ENCODE results near the gene USP46.

USP46 gene

GRCh38 chr4:52657618-52658501 lies 1.2 kb downstream of the USP46 start:
- DNase-seq (ENCODE audit: low read depth in 2 of 3, low spot score in 2 of 3): no peak

- DNase-seq (ENCODE audit: low read depth in 2 of 3, low spot score in 2 of 3): no peak
These were observed 1.8 kb downstream of the USP46 start for GRCh38 chr4:52657292-52657617.

- no peak for DNase-seq (ENCODE audit: low read depth in 2 of 3, low spot score in 2 of 3)
These were observed 3.6 kb downstream of the USP46 start for GRCh38 chr4:52655506-52655905.

GRCh38 chr4:52651996-52652672 lies 7.0 kb downstream of the USP46 start:
- DNase-seq (ENCODE audit: low read depth in 2 of 3, low spot score in 2 of 3): no peak

- DNase-seq (ENCODE audit: low read depth in 2 of 3, low spot score in 2 of 3): no peak
These were observed 10.3 kb downstream of the USP46 start for GRCh38 chr4:52648836-52649235.

DNA sequence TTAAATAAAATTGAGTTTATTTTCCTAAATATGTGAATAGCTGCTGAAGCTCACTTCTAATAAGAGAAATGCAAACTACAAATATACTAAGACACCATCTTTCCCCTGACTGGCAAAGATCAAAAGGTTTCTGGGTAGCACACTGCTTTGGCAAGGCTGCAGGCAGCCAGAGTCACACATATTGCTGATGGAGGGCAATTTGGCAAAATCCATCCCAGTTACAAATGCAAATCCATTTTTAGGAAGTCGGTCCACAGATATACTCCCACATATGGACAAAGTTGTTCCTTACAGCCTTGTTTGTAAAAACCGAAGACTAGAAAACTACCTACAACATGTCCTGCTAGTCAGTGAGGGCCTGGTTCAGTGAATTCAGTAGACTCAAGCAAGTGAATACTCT lies 12.4 kb downstream of the USP46 start:
- no peak for DNase-seq (ENCODE audit: low read depth in 2 of 3, low spot score in 2 of 3)

DNA sequence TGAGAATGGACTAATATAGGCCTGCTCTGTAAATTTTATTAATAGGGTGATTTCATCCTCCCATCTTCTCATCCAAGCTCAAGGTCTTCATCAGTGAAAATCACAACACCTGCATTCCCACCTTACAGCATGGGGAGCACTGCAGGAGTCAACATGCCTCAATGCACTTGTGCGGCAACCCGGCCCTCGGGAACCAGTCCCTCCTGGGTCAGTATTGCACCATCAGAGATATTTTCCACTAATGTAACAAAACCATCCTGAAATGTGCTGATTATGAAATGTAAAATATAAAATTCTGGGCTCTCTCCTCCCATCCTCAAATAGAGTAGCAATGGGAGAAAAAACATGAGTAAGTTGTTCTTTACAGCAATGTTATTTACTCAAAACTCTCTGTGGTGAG lies 13.0 kb downstream of the USP46 start:
- no peak for DNase-seq (ENCODE audit: low read depth in 2 of 3, low spot score in 2 of 3)

GRCh38 chr4:52645300-52645699 lies 13.8 kb downstream of the USP46 start:
- DNase-seq (ENCODE audit: low read depth in 2 of 3, low spot score in 2 of 3): no peak

DNA sequence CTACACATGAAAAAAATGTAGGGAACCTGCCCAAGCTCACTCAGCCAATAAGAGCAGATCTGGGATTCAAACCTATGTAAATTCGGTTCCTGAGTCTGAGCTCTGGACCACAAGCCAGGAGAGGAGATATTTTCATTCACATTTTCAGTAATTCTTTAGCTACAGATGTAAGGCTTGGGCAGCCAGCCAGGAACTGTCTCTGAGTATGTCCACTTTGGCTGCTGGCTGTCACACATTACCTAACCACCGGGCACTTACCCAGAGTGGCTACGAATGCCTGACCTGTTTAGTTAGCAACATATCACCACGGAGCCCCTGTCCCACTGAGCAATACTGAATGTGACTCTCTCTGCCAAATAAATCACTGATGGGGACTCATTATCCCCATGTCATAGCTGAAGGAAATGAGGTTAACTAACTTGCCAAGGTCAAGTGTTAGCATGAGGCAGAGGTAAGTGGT lies 15.3 kb downstream of the USP46 start:
- no peak for DNase-seq (ENCODE audit: low read depth in 2 of 3, low spot score in 2 of 3)

DNA sequence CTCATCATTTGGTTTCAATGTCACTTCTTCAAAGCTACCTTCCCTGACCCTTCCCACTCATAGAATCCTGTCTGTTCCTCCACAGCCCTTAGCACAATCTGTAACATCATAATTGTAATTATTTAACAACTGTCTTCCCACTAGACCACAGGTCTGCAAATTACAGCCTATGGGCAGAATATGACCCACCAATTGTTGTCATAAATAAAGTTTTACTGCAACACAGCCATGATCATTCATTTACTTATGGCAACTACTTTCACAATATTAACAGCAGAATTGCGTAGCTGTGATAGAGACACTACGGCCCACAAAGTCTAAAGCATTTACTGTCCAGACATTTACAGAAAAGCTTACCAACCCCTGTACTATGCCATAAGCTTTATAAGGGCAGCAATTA lies 15.9 kb downstream of the USP46 start:
- DNase-seq (ENCODE audit: low read depth in 2 of 3, low spot score in 2 of 3): no peak

GRCh38 chr4:52641854-52642563 lies 17.1 kb downstream of the USP46 start:
- no peak for DNase-seq (ENCODE audit: low read depth in 2 of 3, low spot score in 2 of 3)

- DNase-seq (ENCODE audit: low read depth in 2 of 3, low spot score in 2 of 3): no peak
These were observed 18.1 kb downstream of the USP46 start for GRCh38 chr4:52640808-52641565.

DNA sequence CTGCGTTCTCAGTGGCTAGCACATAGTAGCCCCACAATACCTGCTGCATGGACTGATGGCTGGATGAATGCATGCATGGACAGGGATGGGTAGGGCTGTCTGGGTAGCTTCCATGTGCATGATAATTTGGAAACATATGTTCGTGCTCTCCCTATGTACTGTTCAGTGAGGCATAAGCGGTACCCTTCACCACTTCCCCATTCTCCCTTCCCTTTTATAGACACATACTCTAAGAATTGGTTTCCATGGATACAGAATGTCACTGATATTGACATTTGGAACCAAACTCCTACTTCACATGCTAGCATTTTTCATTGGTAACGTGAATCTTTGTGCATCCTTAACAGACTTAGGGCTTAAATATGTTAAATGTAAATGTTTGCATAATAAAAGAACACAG lies 20.4 kb downstream of the USP46 start:
- no peak for DNase-seq (ENCODE audit: low read depth in 2 of 3, low spot score in 2 of 3)

GRCh38 chr4:52637116-52637515 lies 22.0 kb downstream of the USP46 start:
- DNase-seq (ENCODE audit: low read depth in 2 of 3, low spot score in 2 of 3): no peak

- DNase-seq (ENCODE audit: low read depth in 2 of 3, low spot score in 2 of 3): no peak
These were observed 23.5 kb downstream of the USP46 start for GRCh38 chr4:52635560-52635959.

GRCh38 chr4:52635130-52635529 lies 24.0 kb downstream of the USP46 start:
- no peak for DNase-seq (ENCODE audit: low read depth in 2 of 3, low spot score in 2 of 3)

DNA sequence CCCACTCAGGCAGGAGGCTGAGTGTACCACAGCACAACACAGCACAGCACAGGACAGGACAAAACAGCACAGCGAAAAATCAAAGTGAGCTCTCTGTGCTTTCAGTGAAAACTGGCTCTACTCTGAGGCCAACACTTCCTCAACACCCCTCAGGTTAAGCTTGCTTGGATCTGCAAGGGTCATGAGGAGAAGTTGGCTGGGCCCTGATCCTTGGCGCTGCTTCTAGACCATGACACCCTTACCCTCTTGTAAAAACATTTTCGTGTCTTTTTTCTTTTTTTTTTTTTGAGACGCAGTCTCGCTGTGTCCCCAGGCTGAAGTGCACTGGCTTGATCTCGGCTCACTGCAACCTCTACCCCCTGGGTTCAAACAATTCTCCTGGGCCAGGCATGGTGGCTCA lies 25.3 kb downstream of the USP46 start:
- DNase-seq (ENCODE audit: low read depth in 2 of 3, low spot score in 2 of 3): no peak

- DNase-seq (ENCODE audit: low read depth in 2 of 3, low spot score in 2 of 3): no peak
These were observed 30.1 kb downstream of the USP46 start for GRCh38 chr4:52628974-52629373.

GRCh38 chr4:52628543-52628942 lies 30.6 kb downstream of the USP46 start:
- no peak for DNase-seq (ENCODE audit: low read depth in 2 of 3, low spot score in 2 of 3)

DNA sequence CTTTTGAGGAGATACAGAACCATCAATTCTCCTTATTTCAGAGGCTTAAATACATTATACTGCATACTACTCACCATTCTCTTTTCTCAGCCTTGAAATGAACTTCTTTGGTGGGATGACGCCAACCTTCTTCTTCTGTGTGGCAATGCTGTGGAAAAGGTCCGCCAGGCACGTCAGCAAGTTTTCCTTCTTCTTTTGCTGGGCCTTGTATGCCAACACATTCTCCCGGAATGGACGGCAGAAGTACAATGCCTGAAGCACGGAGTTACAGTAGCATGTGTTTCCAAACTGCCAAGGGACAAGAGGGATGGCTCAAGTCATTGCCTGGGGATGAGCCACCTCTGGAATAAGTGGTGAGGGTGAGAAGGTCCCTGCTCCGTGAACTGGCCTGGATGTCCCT lies 31.2 kb downstream of the USP46 start:
- DNase-seq (ENCODE audit: low read depth in 2 of 3, low spot score in 2 of 3): no peak

GRCh38 chr4:52625216-52625615 lies 33.9 kb downstream of the USP46 start:
- DNase-seq (ENCODE audit: low read depth in 2 of 3, low spot score in 2 of 3): no peak

Data from activated CD8-positive, alpha-beta memory T cell treated with anti-CD3 and anti-CD28 coated beads for 48 hours (primary cell).